H1 (cell line): ENCODE results near the gene NFKBIZ. TPM values are rescaled to one million over a fixed set of nuclear protein-coding genes. Genes with fewer than 3 reads are reported as not detected.

Source experiments
- CTCF ChIA-PET: fragments of 300-600 bp; sonication (Branson Sonifier 250); formaldehyde crosslinking; loops from one replicate; lab custom pipeline; 2021; ENCODE audit not compliant: partially characterized antibody; lab: Charles Lee
- POLR2A ChIA-PET: fragments of 300-600 bp; sonication (Branson Sonifier 250); formaldehyde crosslinking; loops from one replicate; lab custom pipeline; 2021; ENCODE audit warnings: inconsistent platforms; ENCODE audit not compliant: partially characterized antibody; lab: Charles Lee
- DNase-seq, 2 experiments: peaks; one replicate each; pipeline versions ENCODE4 v3.0.0 to v3.0.0-alpha.2; 2010 to 2022; ENCODE audit warnings: low spot score in 2 of 2, low read depth in 1 of 2, mixed read lengths in 1 of 2
- FAIRE-seq: peaks from 2 replicates; lab custom pipeline; 2011; peaks lifted over from hg19 to GRCh38; lab: Jason Lieb, UNC
- H2AFZ ChIP-seq: 2 replicates; pipeline ENCODE4 v1.8.1; 2012; ENCODE audit warnings: low read length, inconsistent platforms
- H2AK5ac ChIP-seq: 2 replicates; pipeline ENCODE4 v1.6.1; 2013; ENCODE audit warnings: low read depth, low read length
- H2BK120ac ChIP-seq: replicated peaks from 2 replicates; pipeline ENCODE3; 2013; ENCODE audit warnings: low read depth, low read length, inconsistent platforms
- H2BK12ac ChIP-seq: 2 replicates; pipeline ENCODE4 v1.6.1; 2013; ENCODE audit warnings: low read depth, low read length
- H2BK15ac ChIP-seq: 2 replicates; pipeline ENCODE4 v1.6.1; 2013; ENCODE audit warnings: low read length
- H2BK20ac ChIP-seq: 2 replicates; pipeline ENCODE4 v1.6.1; 2013; ENCODE audit warnings: low read length
- H2BK5ac ChIP-seq: 2 replicates; pipeline ENCODE4 v1.6.1; 2013; ENCODE audit warnings: low read depth, low read length
- H3K14ac ChIP-seq: 2 replicates; pipeline ENCODE4 v1.6.1; 2013; ENCODE audit warnings: inconsistent platforms; ENCODE audit not compliant: insufficient read length
- H3K18ac ChIP-seq: 2 replicates; pipeline ENCODE4 v1.6.1; 2013; ENCODE audit warnings: low read length; ENCODE audit errors: extremely low read depth
- H3K23ac ChIP-seq: 2 replicates; pipeline ENCODE4 v1.6.1; 2013; ENCODE audit warnings: inconsistent platforms; ENCODE audit not compliant: insufficient read length
- H3K23me2 ChIP-seq: 2 replicates; pipeline ENCODE4 v1.6.1; 2013; ENCODE audit warnings: low read depth, low read length
- H3K27ac ChIP-seq: 2 replicates; pipeline ENCODE4 v1.6.1; 2011; ENCODE audit warnings: low read depth, low read length, inconsistent platforms
- H3K27me3 ChIP-seq, 4 experiments: replicated peaks in 1 of 4; 1 replicate in 1 of 4; 2 replicates in 3 of 4; pipeline versions ENCODE4 v1.6.1 to v1.8.1; 2011 to 2013; ENCODE audit warnings: low read length in 3 of 4, mild to moderate bottlenecking in 3 of 4, inconsistent platforms in 2 of 4, mixed read lengths in 2 of 4, moderate library complexity in 1 of 4; ENCODE audit not compliant: control insufficient read depth in 3 of 4, insufficient read depth in 3 of 4; ENCODE audit errors: extremely low read depth in 1 of 4
- H3K36me3 ChIP-seq, 4 experiments: 2 replicates each; pipeline versions ENCODE4 v1.6.1 to v1.8.1; 2011 to 2013; ENCODE audit warnings: mild to moderate bottlenecking in 4 of 4, low read length in 3 of 4, moderate library complexity in 2 of 4, control low read depth in 1 of 4, inconsistent platforms in 1 of 4; ENCODE audit not compliant: insufficient read depth in 4 of 4, control insufficient read depth in 2 of 4
- H3K4ac ChIP-seq: replicated peaks from 2 replicates; pipeline ENCODE3; 2013; ENCODE audit warnings: low read length, low read depth, mixed read lengths, inconsistent platforms; ENCODE audit not compliant: insufficient read length
- H3K4me1 ChIP-seq, 4 experiments: replicated peaks in 1 of 4; 1 replicate in 1 of 4; 2 replicates in 3 of 4; pipeline versions ENCODE4 v1.6.1 to v1.8.1; 2011 to 2013; ENCODE audit warnings: low read length in 3 of 4, inconsistent platforms in 2 of 4, mixed read lengths in 1 of 4; ENCODE audit not compliant: insufficient read depth in 4 of 4, control insufficient read depth in 3 of 4
- H3K4me2 ChIP-seq, 2 experiments: 2 replicates each; pipeline versions ENCODE4 v1.6.1 to v1.8.1; 2011 to 2013; ENCODE audit warnings: low read depth in 2 of 2, low read length in 2 of 2, control low read depth in 1 of 2, inconsistent platforms in 1 of 2, mild to moderate bottlenecking in 1 of 2; ENCODE audit not compliant: insufficient read depth in 1 of 2
- H3K4me3 ChIP-seq, 4 experiments: fragments of 200-600, 300-600 bp in 1 of 4; sonication (generic), shearing (Covaris generic), sonication (Bioruptor Twin) in 1 of 4; 2 replicates each; pipeline versions ENCODE4 v1.5.1 to v1.8.1; 2011 to 2016; ENCODE audit warnings: low read length in 4 of 4, low read depth in 3 of 4, control low read depth in 2 of 4, inconsistent platforms in 2 of 4, mild to moderate bottlenecking in 2 of 4, mixed read lengths in 1 of 4, moderate library complexity in 1 of 4; ENCODE audit not compliant: insufficient read depth in 2 of 4; ENCODE audit errors: extremely low read depth in 1 of 4
- H3K56ac ChIP-seq: replicated peaks from 2 replicates; pipeline ENCODE3; 2013; ENCODE audit warnings: low read depth, mild to moderate bottlenecking, mixed read lengths, low read length, inconsistent platforms; ENCODE audit not compliant: insufficient read length
- H3K79me1 ChIP-seq: 2 replicates; pipeline ENCODE4 v1.6.1; 2013; ENCODE audit warnings: low read depth, low read length, control low read depth
- H3K79me2 ChIP-seq, 2 experiments: 2 replicates each; pipeline versions ENCODE4 v1.6.1 to v1.8.1; 2012 to 2013; ENCODE audit warnings: low read length in 2 of 2, mild to moderate bottlenecking in 2 of 2, inconsistent platforms in 1 of 2; ENCODE audit not compliant: insufficient read depth in 2 of 2, control insufficient read depth in 1 of 2
- H3K9ac ChIP-seq, 4 experiments: replicated peaks in 1 of 4; 1 replicate in 1 of 4; 2 replicates in 3 of 4; pipeline versions ENCODE4 v1.6.1 to v1.8.1; 2011 to 2013; ENCODE audit warnings: low read depth in 3 of 4, low read length in 3 of 4, control low read depth in 2 of 4, mild to moderate bottlenecking in 2 of 4, moderate library complexity in 2 of 4, inconsistent platforms in 1 of 4; ENCODE audit errors: extremely low read depth in 1 of 4
- H3K9me3 ChIP-seq, 2 experiments: 2 replicates each; pipeline versions ENCODE4 v1.6.1 to v1.8.1; 2012 to 2013; ENCODE audit warnings: mild to moderate bottlenecking in 2 of 2, moderate library complexity in 2 of 2, control low read depth in 1 of 2, inconsistent platforms in 1 of 2, low read depth in 1 of 2, low read length in 1 of 2, mixed read lengths in 1 of 2; ENCODE audit not compliant: insufficient read depth in 2 of 2
- H4K20me1 ChIP-seq, 2 experiments: replicated peaks in 1 of 2; 2 replicates each; pipeline versions ENCODE3 to v1.8.1; 2011 to 2013; ENCODE audit warnings: inconsistent platforms in 2 of 2, low read length in 2 of 2, mild to moderate bottlenecking in 1 of 2; ENCODE audit not compliant: insufficient read depth in 2 of 2, control insufficient read depth in 1 of 2
- H4K5ac ChIP-seq: 2 replicates; pipeline ENCODE4 v1.6.1; 2013; ENCODE audit warnings: low read length, low read depth, mixed read lengths, inconsistent platforms; ENCODE audit not compliant: insufficient read length
- H4K8ac ChIP-seq: 2 replicates; pipeline ENCODE4 v1.8.0; 2013; ENCODE audit warnings: mild to moderate bottlenecking, moderate library complexity, low read length, inconsistent platforms; ENCODE audit not compliant: insufficient read depth; ENCODE audit errors: extremely low read depth
- H4K91ac ChIP-seq: replicated peaks from 2 replicates; pipeline ENCODE3; 2013; ENCODE audit warnings: low read length, mixed read lengths, inconsistent platforms; ENCODE audit not compliant: insufficient read length
- ATF3 ChIP-seq: IDR thresholded peaks from 2 replicates; pipeline ENCODE4 v1.6.1; 2011; ENCODE audit warnings: low read depth, mild to moderate bottlenecking, low read length; ENCODE audit not compliant: insufficient read depth
- BCL11A ChIP-seq, 2 experiments: IDR thresholded peaks; one replicate each; pipeline ENCODE4 v1.6.1; 2011; ENCODE audit warnings: low read depth in 2 of 2, low read length in 2 of 2, mild to moderate bottlenecking in 2 of 2
- E2F6 ChIP-seq: IDR thresholded peaks from 2 replicates; pipeline ENCODE4 v1.6.1; 2012; ENCODE audit warnings: inconsistent platforms
- HDAC6 ChIP-seq: IDR thresholded peaks from one replicate; pipeline ENCODE4 v1.7.1; 2012; ENCODE audit warnings: low read depth, mild to moderate bottlenecking, inconsistent platforms, low read length, moderate library complexity
- JUND ChIP-seq: IDR thresholded peaks from 2 replicates; pipeline ENCODE4 v1.6.1; 2011; ENCODE audit warnings: mild to moderate bottlenecking, improper control_type of control experiment, low read length
- PHF8 ChIP-seq: fragments of 200-600 bp; sonication (generic); conservative IDR thresholded peaks from 2 replicates; pipeline ENCODE4 v1.7.1; 2012; ENCODE audit warnings: low read depth, mild to moderate bottlenecking, inconsistent platforms, low read length, moderate library complexity
- POLR2A ChIP-seq, 2 experiments: IDR thresholded peaks; 1 replicate in 1 of 2; 2 replicates in 1 of 2; pipeline ENCODE4 v1.6.1; 2011; ENCODE audit warnings: low read depth in 2 of 2, low read length in 2 of 2, mild to moderate bottlenecking in 2 of 2; ENCODE audit errors: control extremely low read depth in 1 of 2
- RAD21 ChIP-seq, 2 experiments: IDR thresholded peaks in 1 of 2; conservative IDR thresholded peaks in 1 of 2; 2 replicates each; pipeline ENCODE4 v1.6.1; 2011; ENCODE audit warnings: low read depth in 2 of 2, low read length in 2 of 2, improper control_type of control experiment in 1 of 2, inconsistent platforms in 1 of 2, mild to moderate bottlenecking in 1 of 2, moderate library complexity in 1 of 2
- RFX5 ChIP-seq: IDR thresholded peaks from 2 replicates; pipeline ENCODE4 v1.6.1; 2011; ENCODE audit warnings: low read depth, low read length, improper control_type of control experiment, borderline replicate concordance
- SAP30 ChIP-seq: fragments of 300-600 bp; sonication (generic); IDR thresholded peaks from 2 replicates; pipeline ENCODE4 v1.7.1; 2012; ENCODE audit warnings: low read length, moderate library complexity, mild to moderate bottlenecking, inconsistent platforms; ENCODE audit not compliant: insufficient read depth, insufficient replicate concordance
- SP2 ChIP-seq: IDR thresholded peaks from 2 replicates; pipeline ENCODE4 v1.6.1; 2012; ENCODE audit warnings: mild to moderate bottlenecking, low read length, inconsistent platforms
- SUZ12 ChIP-seq: fragments of 200-600 bp; sonication (generic); IDR thresholded peaks from 2 replicates; pipeline ENCODE4 v1.6.1; 2012; ENCODE audit warnings: mild to moderate bottlenecking, inconsistent platforms, low read length, moderate library complexity, mixed read lengths
- TAF1 ChIP-seq: IDR thresholded peaks from 2 replicates; pipeline ENCODE4 v1.6.1; 2011; ENCODE audit warnings: mild to moderate bottlenecking, low read depth, low read length
- WGBS, 2 experiments: shearing (Covaris generic) in 1 of 2; methylation state at CpG; one replicate each; pipeline versions ENCODE4 v1.1.6 to v1.1.7; 2013 to 2015; ENCODE audit warnings: low lambda C conversion rate in 2 of 2, mixed read lengths in 2 of 2, inconsistent platforms in 1 of 2, low coverage in 1 of 2, missing lambda C conversion rate in 1 of 2; ENCODE audit not compliant: insufficient replicate concordance in 2 of 2, insufficient coverage in 1 of 2, insufficient read length in 1 of 2; ENCODE audit errors: extremely low coverage in 1 of 2, missing lambda C conversion rate in 1 of 2; 5-methylcytosine and 5-hydroxymethylcytosine counted together
- polyA plus RNA-seq, 7 experiments: library from polyadenylated mRNA; depleted of rRNA in 3 of 7; stranded (reverse) in 5 of 7; unstranded in 2 of 7; fragments of >200 nt in 5 of 7; fragments of 200-250 nt in 2 of 7; gene quantifications; 1 replicate in 5 of 7; 2 replicates in 1 of 7; 4 replicates in 1 of 7; pipeline versions ENCODE4 v1.2.1 to v1.2.3, GENCODE V29; 2011 to 2013; ENCODE audit warnings: missing spikeins in 2 of 7, mixed read lengths in 2 of 7
- total RNA-seq: library from RNA; stranded (reverse); fragmentation: NEBNext Ultra II Directional; extraction: Animal tissue kit (Norgen Biotek cat#: 25700); gene quantifications from 2 replicates; pipeline ENCODE4 v1.2.1, GENCODE V29; 2021

Gene NFKBIZ
- total and polyA plus RNA-seq, 2 of the 8 experiments (the other 6 are each of a cell fraction or from before 2014, with no cell fraction given), result 7.2 to 24.5 TPM

GRCh38 chr3:101821503-101821902, 27.8 kb upstream of the NFKBIZ start:
- no peaks in the 10 kb centered on the region for H3K4me1 ChIP-seq
- H3K36me3 ChIP-seq, result peaks cover 0 to 11% (median 5%) of the 10 kb centered on the region in 4 experiments; a peak in 4 of 8 replicates
- no peaks in the 10 kb centered on the region for H3K23me2 ChIP-seq
- no peak overlapping the region for H2AK5ac ChIP-seq
- H2BK5ac ChIP-seq, result no peak overlapping the region
- no peak overlapping the region for H2BK12ac ChIP-seq
- no peaks in the 10 kb centered on the region for H4K20me1 ChIP-seq
- H3K9ac ChIP-seq, result no peak overlapping the region
- H3K56ac ChIP-seq, result no peak overlapping the region
- H3K4me2 ChIP-seq, result no peak overlapping the region
- no peaks in the 10 kb centered on the region for H3K79me1 ChIP-seq
- WGBS, 2 experiments, result 94% methylated on average over 19 of the region's 19 CpGs; no CpG with 5 or more reads in 1 of the 2 experiments
- H4K5ac ChIP-seq, result no peak overlapping the region
- DNase-seq (no peak), FAIRE-seq (no peak)
- no peak overlapping the region for H2AFZ ChIP-seq
- no peak overlapping the region for H3K23ac ChIP-seq
- CTCF ChIA-PET, result interaction anchor here (0.7 to 4.0 kb wide), 6 partner anchors 9 to 404 kb away, joined by 3 to 23 read pairs (median 6); partner anchors contain the start of gene NFKBIZ
- no peak overlapping the region for H3K14ac ChIP-seq
- H3K27me3 ChIP-seq, result no peaks in the 10 kb centered on the region
- H3K27ac ChIP-seq, result no peak overlapping the region
- H2BK15ac ChIP-seq, result no peak overlapping the region
- POLR2A ChIA-PET, result interaction anchor here (1.5 to 4.8 kb wide), 2 partner anchors 20 to 28 kb away, joined by 6 to 21 read pairs; partner anchors contain the start of gene NFKBIZ
- no peak overlapping the region for H2BK20ac ChIP-seq
- H3K4me3 ChIP-seq, result no peak overlapping the region
- H3K18ac ChIP-seq, result no peak overlapping the region
- no peak overlapping the region for H4K91ac ChIP-seq
- H3K4ac ChIP-seq, result no peak overlapping the region
- no peaks in the 10 kb centered on the region for H3K9me3 ChIP-seq
- H4K8ac ChIP-seq, result no peak overlapping the region
- no peak overlapping the region for H2BK120ac ChIP-seq
- H3K79me2 ChIP-seq, result no peaks in the 10 kb centered on the region
- TF ChIP-seq SP2 (no peak), RAD21 (IDR thresholded peaks at IDR 0.05 in 1 of 2, conservative IDR thresholded peaks at IDR 0.05 in 1 of 2; ENCODE audit: low read depth in 2 of 2, low read length in 2 of 2) (no peak), E2F6 (no peak), RFX5 (no peak), SUZ12 (no peak), ATF3 (no peak), SAP30 (no peak), HDAC6 (no peak), JUND (no peak), BCL11A (IDR thresholded peaks at IDR 0.05; ENCODE audit: low read depth in 2 of 2, low read length in 2 of 2) (no peak), TAF1 (no peak), PHF8 (no peak), POLR2A (IDR thresholded peaks at IDR 0.05; ENCODE audit: control extremely low read depth in 1 of 2, low read depth in 2 of 2, low read length in 2 of 2) (no peak)
